ENCODE measurements around the gene PIK3CA.
"Not testable (repeated sequence)": the region's sequence is repeated elsewhere in the genome, so short reads cannot be mapped to it uniquely, and the experiment has no call there.

The PIK3CA gene

GRCh38 chr3:179269152-179269707, 121.1 kb downstream of the PIK3CA start:
- 17% methylated on average over 1 of the region's 4 CpGs for WGBS (ENCODE audit: insufficient coverage)
- Histone ChIP-seq H3K36me3 (ENCODE audit: control insufficient read depth in 4 of 4, insufficient read depth in 4 of 4, low read length in 3 of 4) (no peaks in the 10 kb centered on the region), H3K4me3 (ENCODE audit: control insufficient read depth in 1 of 7, extremely low read depth in 1 of 7, insufficient read depth in 4 of 7, low read depth in 2 of 7, low read length in 6 of 7) (no peak overlapping the region), H3K27me3 (replicated peaks in 2 of 5; ENCODE audit: control insufficient read depth in 4 of 5, insufficient read depth in 5 of 5, low read length in 4 of 5) (no peaks in the 10 kb centered on the region), H3K4me1 (ENCODE audit: control extremely low read depth in 1 of 4, control insufficient read depth in 4 of 4, insufficient read depth in 4 of 4, low read length in 3 of 4) (peaks cover 0 to 9% (median 3%) of the 10 kb centered on the region in 4 experiments), H3K9me3 (ENCODE audit: control extremely low read depth in 1 of 5, control insufficient read depth in 4 of 5, insufficient read depth in 2 of 5, low read depth in 1 of 5, low read length in 4 of 5) (no peaks in the 10 kb centered on the region), H3K27ac (ENCODE audit: insufficient read depth in 1 of 2, low read depth in 1 of 2, low read length in 2 of 2, poor library complexity in 1 of 2, severe bottlenecking in 2 of 2) (no peak overlapping the region)
- peak in 1 of 3 donors; percentile 29 for DNase-seq
- CTCF ChIA-PET: interaction anchor here (1.1 kb wide), 1 partner anchor 254 kb away, joined by 3 read pairs; no protein-coding TSS in a partner anchor
- POLR2A ChIA-PET: no interaction called here

GRCh38 chr3:179272385-179272784, 124.2 kb downstream of the PIK3CA start:
- no peak overlapping the region for H3K4me3 ChIP-seq (ENCODE audit: control insufficient read depth in 1 of 7, extremely low read depth in 1 of 7, insufficient read depth in 4 of 7, low read depth in 2 of 7, low read length in 6 of 7)
- 95% methylated on average over 2 of the region's 3 CpGs for WGBS (ENCODE audit: insufficient coverage)
- peaks cover 0 to 6% (median 3%) of the 10 kb centered on the region in 4 experiments for H3K4me1 ChIP-seq (ENCODE audit: control extremely low read depth in 1 of 4, control insufficient read depth in 4 of 4, insufficient read depth in 4 of 4, low read length in 3 of 4)
- POLR2A ChIA-PET: no interaction called here
- H3K27ac ChIP-seq (ENCODE audit: insufficient read depth in 1 of 2, low read depth in 1 of 2, low read length in 2 of 2, poor library complexity in 1 of 2, severe bottlenecking in 2 of 2): no peak overlapping the region
- peak in 1 of 3 donors; percentile 27 for DNase-seq
- H3K36me3 ChIP-seq (ENCODE audit: control insufficient read depth in 4 of 4, insufficient read depth in 4 of 4, low read length in 3 of 4): no peaks in the 10 kb centered on the region
- H3K27me3 ChIP-seq (replicated peaks in 2 of 5; ENCODE audit: control insufficient read depth in 4 of 5, insufficient read depth in 5 of 5, low read length in 4 of 5): no peaks in the 10 kb centered on the region
- H3K9me3 ChIP-seq (ENCODE audit: control extremely low read depth in 1 of 5, control insufficient read depth in 4 of 5, insufficient read depth in 2 of 5, low read depth in 1 of 5, low read length in 4 of 5): no peaks in the 10 kb centered on the region
- CTCF ChIA-PET: interaction anchor here (0.9 to 2.0 kb wide), 5 partner anchors 10 to 257 kb away, joined by 3 to 8 read pairs (median 4); no protein-coding TSS in a partner anchor

- no CpG with 5 or more reads among the region's 2 CpGs for WGBS (ENCODE audit: insufficient coverage)
- DNase-seq; H3K27me3 ChIP-seq (replicated peaks in 2 of 5; ENCODE audit: control insufficient read depth in 4 of 5, insufficient read depth in 5 of 5, low read length in 4 of 5); H3K4me3 ChIP-seq (ENCODE audit: control insufficient read depth in 1 of 7, extremely low read depth in 1 of 7, insufficient read depth in 4 of 7, low read depth in 2 of 7, low read length in 6 of 7); H3K27ac ChIP-seq (ENCODE audit: insufficient read depth in 1 of 2, low read depth in 1 of 2, low read length in 2 of 2, poor library complexity in 1 of 2, severe bottlenecking in 2 of 2); POLR2A ChIA-PET; H3K9me3 ChIP-seq (ENCODE audit: control extremely low read depth in 1 of 5, control insufficient read depth in 4 of 5, insufficient read depth in 2 of 5, low read depth in 1 of 5, low read length in 4 of 5); H3K4me1 ChIP-seq (ENCODE audit: control extremely low read depth in 1 of 4, control insufficient read depth in 4 of 4, insufficient read depth in 4 of 4, low read length in 3 of 4); H3K36me3 ChIP-seq (ENCODE audit: control insufficient read depth in 4 of 4, insufficient read depth in 4 of 4, low read length in 3 of 4): not testable (repeated sequence)
- CTCF ChIA-PET: interaction anchor here (1.2 to 1.4 kb wide), 2 partner anchors 41 to 48 kb away, joined by 3 to 4 read pairs; no protein-coding TSS in a partner anchor
These were observed 126.3 kb downstream of the PIK3CA start for GRCh38 chr3:179274434-179274833.

- CTCF ChIA-PET: interaction anchor here (0.7 to 2.2 kb wide), 4 partner anchors 10 to 124 kb away, joined by 3 to 10 read pairs (median 4); no protein-coding TSS in a partner anchor
- POLR2A ChIA-PET: no interaction called here
- WGBS (ENCODE audit: insufficient coverage): 75% methylated on average over 1 of the region's 3 CpGs
These were observed 127.8 kb downstream of the PIK3CA start for GRCh38 chr3:179276001-179276400.

GRCh38 chr3:179276743-179277142, 128.6 kb downstream of the PIK3CA start:
- CTCF ChIA-PET: interaction anchor here (1.3 to 2.2 kb wide), 2 partner anchors 11 to 31 kb away, joined by 5 to 10 read pairs; no protein-coding TSS in a partner anchor
- 92% methylated on average over 1 of the region's 3 CpGs for WGBS (ENCODE audit: insufficient coverage)

More at GRCh38 chr3:179276001-179276400, 127.8 kb downstream of the PIK3CA start:
- no peak overlapping the region for H3K4me3 ChIP-seq (ENCODE audit: control insufficient read depth in 1 of 7, extremely low read depth in 1 of 7, insufficient read depth in 4 of 7, low read depth in 2 of 7, low read length in 6 of 7)
- H3K27me3 ChIP-seq (replicated peaks in 2 of 5; ENCODE audit: control insufficient read depth in 4 of 5, insufficient read depth in 5 of 5, low read length in 4 of 5): no peaks in the 10 kb centered on the region
- no peaks in the 10 kb centered on the region for H3K36me3 ChIP-seq (ENCODE audit: control insufficient read depth in 4 of 4, insufficient read depth in 4 of 4, low read length in 3 of 4)
- no peaks in the 10 kb centered on the region for H3K9me3 ChIP-seq (ENCODE audit: control extremely low read depth in 1 of 5, control insufficient read depth in 4 of 5, insufficient read depth in 2 of 5, low read depth in 1 of 5, low read length in 4 of 5)
- H3K27ac ChIP-seq (ENCODE audit: insufficient read depth in 1 of 2, low read depth in 1 of 2, low read length in 2 of 2, poor library complexity in 1 of 2, severe bottlenecking in 2 of 2): no peak overlapping the region
- DNase-seq: no peak
- no peaks in the 10 kb centered on the region for H3K4me1 ChIP-seq (ENCODE audit: control extremely low read depth in 1 of 4, control insufficient read depth in 4 of 4, insufficient read depth in 4 of 4, low read length in 3 of 4)

GRCh38 chr3:179278151-179278550, 130.0 kb downstream of the PIK3CA start:
- H3K27me3 ChIP-seq (replicated peaks in 2 of 5; ENCODE audit: control insufficient read depth in 4 of 5, insufficient read depth in 5 of 5, low read length in 4 of 5): no peaks in the 10 kb centered on the region
- POLR2A ChIA-PET: no interaction called here
- DNase-seq: no peak
- CTCF ChIA-PET: interaction anchor here (0.7 kb wide), 1 partner anchor 11 kb away, joined by 3 read pairs; no protein-coding TSS in a partner anchor
- no peaks in the 10 kb centered on the region for H3K36me3 ChIP-seq (ENCODE audit: control insufficient read depth in 4 of 4, insufficient read depth in 4 of 4, low read length in 3 of 4)
- no CpG with 5 or more reads among the region's 1 CpG for WGBS (ENCODE audit: insufficient coverage)
- no peaks in the 10 kb centered on the region for H3K4me1 ChIP-seq (ENCODE audit: control extremely low read depth in 1 of 4, control insufficient read depth in 4 of 4, insufficient read depth in 4 of 4, low read length in 3 of 4)
- H3K27ac ChIP-seq (ENCODE audit: insufficient read depth in 1 of 2, low read depth in 1 of 2, low read length in 2 of 2, poor library complexity in 1 of 2, severe bottlenecking in 2 of 2): no peak overlapping the region
- no peaks in the 10 kb centered on the region for H3K9me3 ChIP-seq (ENCODE audit: control extremely low read depth in 1 of 5, control insufficient read depth in 4 of 5, insufficient read depth in 2 of 5, low read depth in 1 of 5, low read length in 4 of 5)
- H3K4me3 ChIP-seq (ENCODE audit: control insufficient read depth in 1 of 7, extremely low read depth in 1 of 7, insufficient read depth in 4 of 7, low read depth in 2 of 7, low read length in 6 of 7): no peak overlapping the region

More at GRCh38 chr3:179276743-179277142, 128.6 kb downstream of the PIK3CA start:
- DNase-seq: no peak
- Histone ChIP-seq H3K36me3 (ENCODE audit: control insufficient read depth in 4 of 4, insufficient read depth in 4 of 4, low read length in 3 of 4) (no peaks in the 10 kb centered on the region), H3K27ac (ENCODE audit: insufficient read depth in 1 of 2, low read depth in 1 of 2, low read length in 2 of 2, poor library complexity in 1 of 2, severe bottlenecking in 2 of 2) (no peak overlapping the region), H3K4me1 (ENCODE audit: control extremely low read depth in 1 of 4, control insufficient read depth in 4 of 4, insufficient read depth in 4 of 4, low read length in 3 of 4) (no peaks in the 10 kb centered on the region), H3K4me3 (ENCODE audit: control insufficient read depth in 1 of 7, extremely low read depth in 1 of 7, insufficient read depth in 4 of 7, low read depth in 2 of 7, low read length in 6 of 7) (no peak overlapping the region), H3K9me3 (ENCODE audit: control extremely low read depth in 1 of 5, control insufficient read depth in 4 of 5, insufficient read depth in 2 of 5, low read depth in 1 of 5, low read length in 4 of 5) (no peaks in the 10 kb centered on the region), H3K27me3 (replicated peaks in 2 of 5; ENCODE audit: control insufficient read depth in 4 of 5, insufficient read depth in 5 of 5, low read length in 4 of 5) (no peaks in the 10 kb centered on the region)
- POLR2A ChIA-PET: no interaction called here

- H3K27me3 ChIP-seq (replicated peaks in 2 of 5; ENCODE audit: control insufficient read depth in 4 of 5, insufficient read depth in 5 of 5, low read length in 4 of 5): no peaks in the 10 kb centered on the region
- DNase-seq: no peak
- 57% methylated on average over 2 of the region's 4 CpGs for WGBS (ENCODE audit: insufficient coverage)
- ChIA-PET CTCF (interaction anchor here (1.1 kb wide), 1 partner anchor 264 kb away, joined by 3 read pairs; no protein-coding TSS in a partner anchor), POLR2A (no interaction called here)
- H3K36me3 ChIP-seq (ENCODE audit: control insufficient read depth in 4 of 4, insufficient read depth in 4 of 4, low read length in 3 of 4): no peaks in the 10 kb centered on the region
- H3K27ac ChIP-seq (ENCODE audit: insufficient read depth in 1 of 2, low read depth in 1 of 2, low read length in 2 of 2, poor library complexity in 1 of 2, severe bottlenecking in 2 of 2): no peak overlapping the region
- no peaks in the 10 kb centered on the region for H3K9me3 ChIP-seq (ENCODE audit: control extremely low read depth in 1 of 5, control insufficient read depth in 4 of 5, insufficient read depth in 2 of 5, low read depth in 1 of 5, low read length in 4 of 5)
- no peak overlapping the region for H3K4me3 ChIP-seq (ENCODE audit: control insufficient read depth in 1 of 7, extremely low read depth in 1 of 7, insufficient read depth in 4 of 7, low read depth in 2 of 7, low read length in 6 of 7)
- H3K4me1 ChIP-seq (ENCODE audit: control extremely low read depth in 1 of 4, control insufficient read depth in 4 of 4, insufficient read depth in 4 of 4, low read length in 3 of 4): no peaks in the 10 kb centered on the region
These were observed 131.0 kb downstream of the PIK3CA start for GRCh38 chr3:179278932-179279693.

Measured in common myeloid progenitor, CD34-positive (primary cell).